ENCODE results near the gene S100A6.

DNA sequence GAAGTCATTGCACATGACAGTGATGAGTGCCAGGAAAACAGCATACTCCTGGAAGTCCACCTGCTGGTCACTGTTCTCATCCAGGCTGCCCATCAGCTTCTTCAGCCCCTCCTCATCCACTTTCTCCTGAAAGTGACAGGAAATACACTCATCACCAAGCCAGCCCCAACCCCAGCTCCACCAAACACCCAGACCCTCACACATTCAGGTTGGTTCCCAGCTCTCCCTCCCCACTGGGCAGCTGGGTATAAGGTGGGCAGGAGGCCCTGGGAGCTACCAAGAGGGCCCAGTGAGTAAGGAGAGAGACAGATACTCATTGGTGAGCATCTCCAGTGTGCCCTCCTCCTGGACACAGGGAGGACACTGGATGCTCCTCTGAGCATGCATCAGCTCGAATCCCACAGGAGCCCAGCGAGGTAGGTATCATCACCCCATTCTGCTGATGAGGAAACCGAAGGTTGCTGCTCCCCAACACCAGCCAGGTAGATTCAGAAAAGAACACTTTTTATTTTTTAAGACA, 25.7 kb upstream of the S100A6 start:
- TF ChIP-seq, protein P1, sequence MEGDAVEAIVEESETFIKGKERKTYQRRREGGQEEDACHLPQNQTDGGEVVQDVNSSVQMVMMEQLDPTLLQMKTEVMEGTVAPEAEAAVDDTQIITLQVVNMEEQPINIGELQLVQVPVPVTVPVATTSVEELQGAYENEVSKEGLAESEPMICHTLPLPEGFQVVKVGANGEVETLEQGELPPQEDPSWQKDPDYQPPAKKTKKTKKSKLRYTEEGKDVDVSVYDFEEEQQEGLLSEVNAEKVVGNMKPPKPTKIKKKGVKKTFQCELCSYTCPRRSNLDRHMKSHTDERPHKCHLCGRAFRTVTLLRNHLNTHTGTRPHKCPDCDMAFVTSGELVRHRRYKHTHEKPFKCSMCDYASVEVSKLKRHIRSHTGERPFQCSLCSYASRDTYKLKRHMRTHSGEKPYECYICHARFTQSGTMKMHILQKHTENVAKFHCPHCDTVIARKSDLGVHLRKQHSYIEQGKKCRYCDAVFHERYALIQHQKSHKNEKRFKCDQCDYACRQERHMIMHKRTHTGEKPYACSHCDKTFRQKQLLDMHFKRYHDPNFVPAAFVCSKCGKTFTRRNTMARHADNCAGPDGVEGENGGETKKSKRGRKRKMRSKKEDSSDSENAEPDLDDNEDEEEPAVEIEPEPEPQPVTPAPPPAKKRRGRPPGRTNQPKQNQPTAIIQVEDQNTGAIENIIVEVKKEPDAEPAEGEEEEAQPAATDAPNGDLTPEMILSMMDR (IDR thresholded peaks at IDR 0.05; ENCODE audit: extremely low read depth in 1 of 2, insufficient read depth in 1 of 2, low read depth in 1 of 2, low read length in 2 of 2) = no peak
- TF ChIP-seq POLR2AphosphoS5 (IDR thresholded peaks at IDR 0.05; ENCODE audit: insufficient read depth, low read depth, low read length) = no peak
